HG03442 (cell line): ENCODE data around the gene ADM5.
A peak's percentile ranks its signal among the peaks of the same experiment; 100 is the strongest.

Experiments used
- ATAC-seq: cut with Tn5 transposase; IDR thresholded peaks from one replicate; pipeline ENCODE4 v1.9.1; 2021; ENCODE audit warnings: mild to moderate bottlenecking, moderate library complexity; ENCODE audit not compliant: unreplicated experiment

The ADM5 gene

DNA sequence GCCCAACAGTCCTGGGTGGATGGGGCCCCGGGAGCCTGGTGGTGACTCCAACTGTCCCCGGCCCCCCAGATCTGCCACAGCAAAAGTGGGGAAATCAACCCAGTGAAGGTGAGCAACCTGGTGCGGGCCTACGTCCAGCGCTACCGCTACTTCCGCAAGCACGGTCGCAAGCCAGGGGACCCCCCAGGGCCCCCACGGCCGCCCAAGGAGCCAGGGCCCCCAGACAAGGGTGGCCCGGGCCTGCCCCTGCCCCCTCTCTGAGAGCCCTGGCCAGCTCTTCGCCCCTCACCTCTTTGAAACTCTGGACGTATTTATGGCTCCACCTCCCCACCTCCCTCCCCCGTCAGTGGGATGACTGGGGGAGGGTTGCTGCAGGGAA, 31.3 kb upstream of the ADM5 start:
- no peak for ATAC-seq

DNA sequence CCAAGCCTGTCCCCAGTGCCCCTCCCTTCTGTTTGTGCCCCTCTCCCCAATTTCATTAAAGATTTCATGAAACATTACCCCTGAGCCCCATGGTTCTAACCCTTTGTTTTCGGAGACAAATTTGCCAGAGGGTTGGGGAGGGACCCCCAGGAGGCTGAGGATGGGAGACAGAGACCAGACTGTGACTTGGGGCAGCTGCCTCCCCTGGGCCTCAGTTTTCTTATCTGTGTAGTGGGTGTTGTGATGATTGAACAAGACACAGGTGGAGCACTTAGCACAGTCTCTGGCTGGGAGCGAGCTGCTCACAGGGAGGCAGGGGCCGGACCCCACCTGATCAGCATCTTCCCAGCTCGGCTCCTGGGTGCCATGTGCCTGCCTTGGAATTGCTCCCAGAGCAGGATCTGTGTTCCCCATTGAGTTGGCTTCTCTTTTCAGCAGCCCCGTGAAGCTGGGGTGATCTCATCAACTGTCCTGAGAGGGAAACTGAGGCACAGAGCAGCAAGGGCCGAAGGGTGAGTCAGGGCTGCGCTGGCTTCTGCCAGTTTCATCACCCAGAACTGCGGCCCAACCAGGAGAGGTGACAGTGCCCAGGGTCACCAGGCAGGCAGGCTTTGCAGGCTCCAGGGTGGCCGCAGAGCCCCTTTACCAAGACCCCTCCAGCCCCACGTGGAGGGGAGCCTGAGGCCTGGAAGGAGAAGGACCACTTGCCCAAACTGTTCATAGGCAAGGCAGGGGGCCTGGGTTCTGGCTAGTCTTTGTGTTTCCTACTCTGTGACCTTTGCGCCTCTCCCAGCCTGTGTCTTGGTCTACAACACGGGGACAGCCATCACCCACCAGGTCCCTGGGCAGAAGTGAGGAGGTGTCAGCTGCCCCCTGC, 30.6 kb upstream of the ADM5 start:
- ATAC-seq = no peak

- ATAC-seq = no peak
Measured at GRCh38 chr19:49660338-49660961, 28.9 kb upstream of the ADM5 start.

DNA sequence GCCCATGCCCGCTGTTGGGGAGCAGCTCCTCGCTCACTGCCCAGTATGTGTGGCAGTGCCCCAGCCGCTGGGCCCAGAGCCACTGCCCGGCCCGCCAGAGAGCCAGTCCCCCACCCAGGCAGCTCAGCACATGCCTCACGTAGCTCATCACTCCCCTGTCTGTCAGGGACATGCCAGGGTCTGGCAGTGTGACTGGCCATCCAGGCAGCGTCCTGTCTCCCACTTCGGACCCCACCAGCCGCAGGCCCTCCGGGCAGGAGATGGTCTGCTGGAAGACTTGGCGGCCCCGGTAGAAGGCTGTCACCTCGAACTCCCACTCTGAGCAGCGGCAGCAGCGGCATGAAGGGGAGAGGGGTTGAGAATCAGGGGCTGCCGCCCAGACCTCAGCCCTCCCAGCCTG, 27.4 kb upstream of the ADM5 start:
- ATAC-seq = no peak

GRCh38 chr19:49663224-49663623, 26.2 kb upstream of the ADM5 start:
- no peak for ATAC-seq

DNA sequence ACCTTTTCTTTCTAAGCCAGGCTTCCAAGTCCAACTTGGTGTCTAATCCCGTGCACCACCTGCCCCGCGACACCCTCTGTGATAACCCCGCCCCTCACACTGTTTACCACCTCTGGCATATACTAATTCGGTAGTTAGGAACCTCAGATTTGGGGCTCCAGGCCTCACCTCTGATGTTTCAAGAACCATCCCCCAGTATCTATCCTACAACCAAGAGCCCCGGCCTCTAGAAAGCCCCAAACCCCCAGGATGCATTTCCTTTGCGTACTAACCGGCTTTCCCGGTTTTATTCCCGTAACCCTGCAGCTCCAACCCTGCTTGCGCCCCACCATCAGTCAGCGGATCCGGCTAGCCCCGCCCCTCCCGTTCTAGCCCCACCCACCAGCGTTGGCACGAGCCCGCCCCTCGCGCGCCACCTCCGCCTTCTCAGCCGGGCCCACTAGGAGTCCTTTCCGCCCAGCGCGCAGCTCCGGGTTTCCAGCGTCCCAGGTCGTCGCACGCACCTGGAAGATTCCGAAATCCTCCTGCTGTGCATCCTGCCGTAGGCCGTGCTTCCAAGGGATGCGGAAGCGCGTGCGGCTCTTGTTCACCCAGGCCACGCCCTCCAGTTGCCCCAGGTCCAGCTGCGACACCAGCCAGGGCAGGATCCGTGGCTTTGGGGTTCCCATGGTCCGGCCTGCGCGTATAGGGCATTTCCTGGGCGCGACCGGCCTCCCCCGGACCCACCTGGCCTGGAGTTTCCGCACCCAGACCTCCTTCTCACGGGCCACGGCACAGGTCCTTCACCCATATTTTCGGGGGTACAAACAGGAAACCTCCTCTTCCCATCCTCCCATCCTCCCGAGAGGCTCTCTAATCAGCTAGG, 25.0 kb upstream of the ADM5 start:
- no peak for ATAC-seq

GRCh38 chr19:49665036-49665350, 24.4 kb upstream of the ADM5 start:
- ATAC-seq = no peak

DNA sequence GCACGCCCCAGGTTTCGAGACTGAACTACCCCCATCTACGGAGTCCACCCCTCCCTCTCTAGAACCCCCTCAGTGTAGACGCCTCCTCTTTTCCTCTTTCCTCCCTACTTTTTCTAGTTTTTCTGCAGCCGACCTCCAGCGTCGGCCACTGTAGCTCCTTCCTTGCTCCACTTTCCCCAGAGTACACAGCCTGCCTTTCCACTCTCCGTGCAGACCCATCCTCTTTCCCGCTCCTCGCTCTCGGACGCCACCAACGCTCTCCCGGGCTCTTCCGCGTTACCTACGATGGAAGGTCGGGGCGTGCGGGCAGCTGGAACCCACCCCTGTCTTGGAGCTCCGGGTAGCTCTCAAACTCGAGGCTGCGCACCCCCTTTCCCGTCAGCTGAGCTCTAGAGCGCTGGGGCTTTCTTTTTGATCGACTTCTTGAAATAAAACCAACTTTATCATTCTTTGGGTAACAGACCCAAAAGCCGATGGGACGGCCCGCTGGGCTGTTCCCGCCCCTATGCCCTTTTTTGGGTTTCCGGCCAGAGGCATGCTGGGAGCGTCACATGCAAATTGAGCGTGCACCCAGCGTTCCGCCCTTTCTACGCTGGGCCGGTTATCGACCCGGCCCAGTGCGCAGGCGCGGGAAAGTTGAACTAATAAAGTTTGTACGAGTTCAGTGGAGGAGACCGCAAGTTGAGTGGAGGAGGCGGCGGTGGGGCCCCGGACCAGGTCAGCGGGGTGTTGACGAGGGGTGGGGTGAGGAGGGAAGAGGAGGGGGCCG, 23.9 kb upstream of the ADM5 start, which contains the start of the genes BCL2L12 and IRF3:
Gene BCL2L12, plus strand, starts transcription at position 583 of the 769 bp plus-strand sequence. CDS start 760 bp downstream, outside the sequence.
Gene IRF3, minus strand, starts transcription at position 507 of the 769 bp plus-strand sequence. CDS start 1,019 bp downstream, outside the sequence.
- peak; percentile 78 for ATAC-seq

- no peak for ATAC-seq
Measured at GRCh38 chr19:49666120-49666444, 23.3 kb upstream of the ADM5 start.

DNA sequence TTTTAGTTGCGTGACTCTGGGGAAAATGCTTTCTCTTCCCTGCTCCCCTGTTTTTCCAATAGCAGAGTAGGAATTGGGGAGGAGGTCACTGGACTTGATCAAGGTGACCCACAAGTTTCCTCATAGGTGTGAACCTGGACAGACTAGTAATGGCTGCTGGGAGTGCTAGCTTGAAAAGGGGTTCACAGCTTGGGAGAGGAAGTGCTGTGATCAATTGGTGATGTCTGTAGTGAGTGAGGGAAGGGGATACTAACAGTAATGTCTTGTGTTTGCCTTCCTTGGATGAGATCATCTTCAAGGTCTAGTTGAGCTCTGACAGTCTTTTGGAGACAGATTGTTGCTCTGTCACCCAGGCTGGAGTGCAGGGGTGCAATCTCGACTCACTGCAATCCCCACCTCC, 21.9 kb upstream of the ADM5 start:
- no peak for ATAC-seq

GRCh38 chr19:49669516-49669915, 19.9 kb upstream of the ADM5 start:
- ATAC-seq = no peak

DNA sequence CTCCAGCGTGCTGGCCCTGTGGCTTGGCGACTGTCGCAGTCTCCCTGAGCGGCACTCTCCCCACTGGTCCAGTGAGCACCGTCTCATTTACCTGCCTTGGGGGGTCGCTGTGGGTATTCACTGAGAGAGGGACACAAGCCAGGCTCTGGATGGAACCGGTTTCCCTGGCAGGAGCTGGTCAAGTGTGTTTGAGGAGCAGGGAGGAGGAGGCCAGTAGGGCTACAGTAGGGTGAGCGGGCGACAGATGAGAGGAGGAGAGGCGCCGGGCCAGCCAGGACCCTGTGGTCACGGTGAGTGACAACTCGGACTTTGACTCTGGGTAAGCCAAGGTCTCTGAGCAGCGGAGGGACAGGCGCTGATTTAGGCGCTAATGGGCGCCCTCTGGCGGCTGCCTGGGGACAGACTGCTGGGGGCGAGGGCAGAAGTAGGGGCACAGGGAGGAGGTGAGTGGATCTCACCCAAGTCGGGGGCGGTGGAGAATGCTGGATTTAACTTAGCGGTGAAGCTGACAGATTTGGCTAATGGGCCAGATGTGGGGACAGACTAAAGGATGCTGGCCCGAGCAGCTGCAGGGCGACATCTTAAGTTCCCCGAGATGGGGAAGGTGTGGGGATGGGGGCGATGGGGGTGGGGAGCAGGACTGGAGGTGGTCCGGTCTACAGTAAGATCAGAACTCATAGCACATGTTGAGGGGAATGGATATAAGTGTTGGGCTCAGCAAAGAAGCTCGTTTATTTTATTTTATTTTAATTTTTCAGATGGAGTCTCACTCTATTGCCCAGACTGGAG, 17.1 kb upstream of the ADM5 start:
- no peak for ATAC-seq

- no peak for ATAC-seq
Measured at GRCh38 chr19:49676136-49676783, 13.1 kb upstream of the ADM5 start.

DNA sequence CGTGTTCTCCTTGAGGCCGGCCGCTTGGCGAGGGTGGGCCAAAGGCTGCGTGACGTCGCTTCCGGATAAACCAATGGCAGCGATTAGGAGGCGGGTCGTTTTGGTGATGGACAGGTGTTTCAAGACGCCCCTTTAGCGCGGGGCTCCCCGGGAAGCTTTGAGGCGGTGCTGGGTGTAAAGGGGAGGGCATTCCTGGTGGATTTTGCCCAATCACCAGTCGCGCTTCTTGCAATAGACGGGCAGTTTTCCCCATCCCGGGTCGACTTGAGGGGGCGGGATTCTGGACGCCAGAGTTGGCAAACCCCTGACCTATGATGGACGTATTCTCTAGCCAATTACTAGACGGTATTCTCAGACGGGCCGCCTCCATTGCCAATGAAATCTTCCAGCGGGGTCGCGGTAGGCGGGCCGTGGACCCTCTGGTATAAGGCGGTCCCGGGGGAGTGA, 12.6 kb upstream of the ADM5 start:
- peak; percentile 60 for ATAC-seq

GRCh38 chr19:49677231-49677900, 12.0 kb upstream of the ADM5 start, which contains the start of gene PRMT1:
TSS of gene PRMT1 (plus strand) at chr19:49677271. CDS start at chr19:49677281, 10 bp downstream.
- peak; percentile 1 for ATAC-seq

GRCh38 chr19:49677901-49678674, 11.3 kb upstream of the ADM5 start:
- ATAC-seq = no peak

DNA sequence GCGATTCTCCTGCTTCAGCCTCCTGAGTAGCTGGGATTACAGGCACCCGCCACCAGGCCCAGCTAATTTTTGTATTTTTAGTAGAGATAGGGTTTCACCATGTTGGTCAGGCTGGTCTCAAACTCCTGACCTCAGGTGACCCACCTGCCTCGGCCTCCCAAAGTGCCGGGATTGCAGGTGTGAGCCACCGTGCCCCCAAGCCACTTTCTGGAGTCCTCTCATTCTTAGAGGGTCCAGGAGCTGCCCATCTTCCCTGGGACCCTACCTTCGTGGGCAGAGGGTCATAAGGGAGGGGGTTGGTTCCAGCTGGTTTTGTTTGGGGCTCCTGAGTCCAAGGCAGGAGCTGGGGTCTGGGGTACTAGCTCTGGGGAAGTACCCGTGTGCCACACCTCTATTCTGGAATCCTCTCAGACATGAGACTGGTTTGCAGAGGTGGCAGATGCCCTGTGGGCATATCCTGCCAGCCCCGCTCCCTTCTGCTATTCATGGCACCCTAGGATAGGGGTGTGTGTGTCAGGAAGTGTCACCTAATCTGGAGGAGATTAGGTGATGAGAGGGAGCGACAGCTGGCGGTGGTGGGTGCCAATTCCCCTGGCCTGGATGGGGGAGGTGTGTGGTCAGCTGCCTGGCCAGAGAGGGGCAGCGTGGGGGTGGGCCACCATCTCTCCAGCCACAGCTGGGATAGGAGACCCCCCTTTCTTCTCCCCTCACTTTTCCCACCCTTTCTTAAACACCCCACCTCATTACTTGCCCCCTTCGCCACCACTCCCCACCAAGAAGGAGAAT, 10.2 kb upstream of the ADM5 start:
- no peak for ATAC-seq
